H1 (cell line): ENCODE results near the gene SLC11A1. TPM values are rescaled to one million over a fixed set of nuclear protein-coding genes. Genes with fewer than 3 reads are reported as not detected.

Source experiments
- CTCF ChIA-PET: fragments of 300-600 bp; sonication (Branson Sonifier 250); formaldehyde crosslinking; loops from one replicate; lab custom pipeline; 2021; ENCODE audit not compliant: partially characterized antibody; lab: Charles Lee
- POLR2A ChIA-PET: fragments of 300-600 bp; sonication (Branson Sonifier 250); formaldehyde crosslinking; loops from one replicate; lab custom pipeline; 2021; ENCODE audit warnings: inconsistent platforms; ENCODE audit not compliant: partially characterized antibody; lab: Charles Lee
- DNase-seq, 2 experiments: peaks; one replicate each; pipeline versions ENCODE4 v3.0.0 to v3.0.0-alpha.2; 2010 to 2022; ENCODE audit warnings: low spot score in 2 of 2, low read depth in 1 of 2, mixed read lengths in 1 of 2
- FAIRE-seq: peaks from 2 replicates; lab custom pipeline; 2011; peaks lifted over from hg19 to GRCh38; lab: Jason Lieb, UNC
- H2AFZ ChIP-seq: 2 replicates; pipeline ENCODE4 v1.8.1; 2012; ENCODE audit warnings: low read length, inconsistent platforms
- H2AK5ac ChIP-seq: 2 replicates; pipeline ENCODE4 v1.6.1; 2013; ENCODE audit warnings: low read depth, low read length
- H2BK120ac ChIP-seq: replicated peaks from 2 replicates; pipeline ENCODE3; 2013; ENCODE audit warnings: low read depth, low read length, inconsistent platforms
- H2BK12ac ChIP-seq: 2 replicates; pipeline ENCODE4 v1.6.1; 2013; ENCODE audit warnings: low read depth, low read length
- H2BK15ac ChIP-seq: 2 replicates; pipeline ENCODE4 v1.6.1; 2013; ENCODE audit warnings: low read length
- H2BK20ac ChIP-seq: 2 replicates; pipeline ENCODE4 v1.6.1; 2013; ENCODE audit warnings: low read length
- H2BK5ac ChIP-seq: 2 replicates; pipeline ENCODE4 v1.6.1; 2013; ENCODE audit warnings: low read depth, low read length
- H3K14ac ChIP-seq: 2 replicates; pipeline ENCODE4 v1.6.1; 2013; ENCODE audit warnings: inconsistent platforms; ENCODE audit not compliant: insufficient read length
- H3K18ac ChIP-seq: 2 replicates; pipeline ENCODE4 v1.6.1; 2013; ENCODE audit warnings: low read length; ENCODE audit errors: extremely low read depth
- H3K23ac ChIP-seq: 2 replicates; pipeline ENCODE4 v1.6.1; 2013; ENCODE audit warnings: inconsistent platforms; ENCODE audit not compliant: insufficient read length
- H3K23me2 ChIP-seq: 2 replicates; pipeline ENCODE4 v1.6.1; 2013; ENCODE audit warnings: low read depth, low read length
- H3K27ac ChIP-seq: 2 replicates; pipeline ENCODE4 v1.6.1; 2011; ENCODE audit warnings: low read depth, low read length, inconsistent platforms
- H3K27me3 ChIP-seq, 4 experiments: replicated peaks in 1 of 4; 1 replicate in 1 of 4; 2 replicates in 3 of 4; pipeline versions ENCODE4 v1.6.1 to v1.8.1; 2011 to 2013; ENCODE audit warnings: low read length in 3 of 4, mild to moderate bottlenecking in 3 of 4, inconsistent platforms in 2 of 4, mixed read lengths in 2 of 4, moderate library complexity in 1 of 4; ENCODE audit not compliant: control insufficient read depth in 3 of 4, insufficient read depth in 3 of 4; ENCODE audit errors: extremely low read depth in 1 of 4
- H3K36me3 ChIP-seq, 4 experiments: 2 replicates each; pipeline versions ENCODE4 v1.6.1 to v1.8.1; 2011 to 2013; ENCODE audit warnings: mild to moderate bottlenecking in 4 of 4, low read length in 3 of 4, moderate library complexity in 2 of 4, control low read depth in 1 of 4, inconsistent platforms in 1 of 4; ENCODE audit not compliant: insufficient read depth in 4 of 4, control insufficient read depth in 2 of 4
- H3K4ac ChIP-seq: replicated peaks from 2 replicates; pipeline ENCODE3; 2013; ENCODE audit warnings: low read length, low read depth, mixed read lengths, inconsistent platforms; ENCODE audit not compliant: insufficient read length
- H3K4me1 ChIP-seq, 4 experiments: replicated peaks in 1 of 4; 1 replicate in 1 of 4; 2 replicates in 3 of 4; pipeline versions ENCODE4 v1.6.1 to v1.8.1; 2011 to 2013; ENCODE audit warnings: low read length in 3 of 4, inconsistent platforms in 2 of 4, mixed read lengths in 1 of 4; ENCODE audit not compliant: insufficient read depth in 4 of 4, control insufficient read depth in 3 of 4
- H3K4me2 ChIP-seq, 2 experiments: 2 replicates each; pipeline versions ENCODE4 v1.6.1 to v1.8.1; 2011 to 2013; ENCODE audit warnings: low read depth in 2 of 2, low read length in 2 of 2, control low read depth in 1 of 2, inconsistent platforms in 1 of 2, mild to moderate bottlenecking in 1 of 2; ENCODE audit not compliant: insufficient read depth in 1 of 2
- H3K4me3 ChIP-seq, 4 experiments: fragments of 200-600, 300-600 bp in 1 of 4; sonication (generic), shearing (Covaris generic), sonication (Bioruptor Twin) in 1 of 4; 2 replicates each; pipeline versions ENCODE4 v1.5.1 to v1.8.1; 2011 to 2016; ENCODE audit warnings: low read length in 4 of 4, low read depth in 3 of 4, control low read depth in 2 of 4, inconsistent platforms in 2 of 4, mild to moderate bottlenecking in 2 of 4, mixed read lengths in 1 of 4, moderate library complexity in 1 of 4; ENCODE audit not compliant: insufficient read depth in 2 of 4; ENCODE audit errors: extremely low read depth in 1 of 4
- H3K56ac ChIP-seq: replicated peaks from 2 replicates; pipeline ENCODE3; 2013; ENCODE audit warnings: low read depth, mild to moderate bottlenecking, mixed read lengths, low read length, inconsistent platforms; ENCODE audit not compliant: insufficient read length
- H3K79me1 ChIP-seq: 2 replicates; pipeline ENCODE4 v1.6.1; 2013; ENCODE audit warnings: low read depth, low read length, control low read depth
- H3K79me2 ChIP-seq, 2 experiments: 2 replicates each; pipeline versions ENCODE4 v1.6.1 to v1.8.1; 2012 to 2013; ENCODE audit warnings: low read length in 2 of 2, mild to moderate bottlenecking in 2 of 2, inconsistent platforms in 1 of 2; ENCODE audit not compliant: insufficient read depth in 2 of 2, control insufficient read depth in 1 of 2
- H3K9ac ChIP-seq, 4 experiments: replicated peaks in 1 of 4; 1 replicate in 1 of 4; 2 replicates in 3 of 4; pipeline versions ENCODE4 v1.6.1 to v1.8.1; 2011 to 2013; ENCODE audit warnings: low read depth in 3 of 4, low read length in 3 of 4, control low read depth in 2 of 4, mild to moderate bottlenecking in 2 of 4, moderate library complexity in 2 of 4, inconsistent platforms in 1 of 4; ENCODE audit errors: extremely low read depth in 1 of 4
- H3K9me3 ChIP-seq, 2 experiments: 2 replicates each; pipeline versions ENCODE4 v1.6.1 to v1.8.1; 2012 to 2013; ENCODE audit warnings: mild to moderate bottlenecking in 2 of 2, moderate library complexity in 2 of 2, control low read depth in 1 of 2, inconsistent platforms in 1 of 2, low read depth in 1 of 2, low read length in 1 of 2, mixed read lengths in 1 of 2; ENCODE audit not compliant: insufficient read depth in 2 of 2
- H4K20me1 ChIP-seq, 2 experiments: replicated peaks in 1 of 2; 2 replicates each; pipeline versions ENCODE3 to v1.8.1; 2011 to 2013; ENCODE audit warnings: inconsistent platforms in 2 of 2, low read length in 2 of 2, mild to moderate bottlenecking in 1 of 2; ENCODE audit not compliant: insufficient read depth in 2 of 2, control insufficient read depth in 1 of 2
- H4K5ac ChIP-seq: 2 replicates; pipeline ENCODE4 v1.6.1; 2013; ENCODE audit warnings: low read length, low read depth, mixed read lengths, inconsistent platforms; ENCODE audit not compliant: insufficient read length
- H4K8ac ChIP-seq: 2 replicates; pipeline ENCODE4 v1.8.0; 2013; ENCODE audit warnings: mild to moderate bottlenecking, moderate library complexity, low read length, inconsistent platforms; ENCODE audit not compliant: insufficient read depth; ENCODE audit errors: extremely low read depth
- H4K91ac ChIP-seq: replicated peaks from 2 replicates; pipeline ENCODE3; 2013; ENCODE audit warnings: low read length, mixed read lengths, inconsistent platforms; ENCODE audit not compliant: insufficient read length
- BACH1 ChIP-seq: IDR thresholded peaks from 2 replicates; pipeline ENCODE4 v1.6.1; 2012; ENCODE audit warnings: low read length, improper control_type of control experiment
- CEBPB ChIP-seq: IDR thresholded peaks from 2 replicates; pipeline ENCODE4 v1.6.1; 2012; ENCODE audit warnings: low read depth, low read length
- KDM4A ChIP-seq: IDR thresholded peaks from one replicate; pipeline ENCODE4 v1.7.1; 2012; ENCODE audit warnings: low read depth, mild to moderate bottlenecking, moderate library complexity, low read length, inconsistent platforms; ENCODE audit not compliant: severe bottlenecking
- KDM5A ChIP-seq: fragments of 200-600 bp; IDR thresholded peaks from 2 replicates; pipeline ENCODE4 v1.7.1; 2012; ENCODE audit warnings: mild to moderate bottlenecking, low read length, inconsistent platforms, mixed read lengths
- PHF8 ChIP-seq: fragments of 200-600 bp; sonication (generic); conservative IDR thresholded peaks from 2 replicates; pipeline ENCODE4 v1.7.1; 2012; ENCODE audit warnings: low read depth, mild to moderate bottlenecking, inconsistent platforms, low read length, moderate library complexity
- RFX5 ChIP-seq: IDR thresholded peaks from 2 replicates; pipeline ENCODE4 v1.6.1; 2011; ENCODE audit warnings: low read depth, low read length, improper control_type of control experiment, borderline replicate concordance
- SIRT6 ChIP-seq: IDR thresholded peaks from one replicate; pipeline ENCODE4 v1.7.1; 2012; ENCODE audit warnings: low read length, inconsistent platforms
- SP4 ChIP-seq: IDR thresholded peaks from 2 replicates; pipeline ENCODE4 v1.6.1; 2012; ENCODE audit warnings: low read length, inconsistent platforms
- TAF7 ChIP-seq: optimal IDR thresholded peaks from 2 replicates; pipeline ENCODE3; 2011; ENCODE audit warnings: low read depth, mild to moderate bottlenecking, inconsistent platforms, low read length, moderate library complexity, borderline replicate concordance
- WGBS, 2 experiments: shearing (Covaris generic) in 1 of 2; methylation state at CpG; one replicate each; pipeline versions ENCODE4 v1.1.6 to v1.1.7; 2013 to 2015; ENCODE audit warnings: low lambda C conversion rate in 2 of 2, mixed read lengths in 2 of 2, inconsistent platforms in 1 of 2, low coverage in 1 of 2, missing lambda C conversion rate in 1 of 2; ENCODE audit not compliant: insufficient replicate concordance in 2 of 2, insufficient coverage in 1 of 2, insufficient read length in 1 of 2; ENCODE audit errors: extremely low coverage in 1 of 2, missing lambda C conversion rate in 1 of 2; 5-methylcytosine and 5-hydroxymethylcytosine counted together
- polyA plus RNA-seq, 7 experiments: library from polyadenylated mRNA; depleted of rRNA in 3 of 7; stranded (reverse) in 5 of 7; unstranded in 2 of 7; fragments of >200 nt in 5 of 7; fragments of 200-250 nt in 2 of 7; gene quantifications; 1 replicate in 5 of 7; 2 replicates in 1 of 7; 4 replicates in 1 of 7; pipeline versions ENCODE4 v1.2.1 to v1.2.3, GENCODE V29; 2011 to 2013; ENCODE audit warnings: missing spikeins in 2 of 7, mixed read lengths in 2 of 7
- total RNA-seq: library from RNA; stranded (reverse); fragmentation: NEBNext Ultra II Directional; extraction: Animal tissue kit (Norgen Biotek cat#: 25700); gene quantifications from 2 replicates; pipeline ENCODE4 v1.2.1, GENCODE V29; 2021

Gene SLC11A1
- total and polyA plus RNA-seq, 2 of the 8 experiments (the other 6 are each of a cell fraction or from before 2014, with no cell fraction given): 0.20 to 0.43 TPM

- Histone ChIP-seq H2BK15ac (no peak overlapping the region), H3K23ac (no peak overlapping the region), H4K5ac (no peak overlapping the region), H3K14ac (no peak overlapping the region), H3K56ac (no peak overlapping the region), H3K18ac (no peak overlapping the region), H2BK12ac (no peak overlapping the region), H3K79me2 (no peaks in the 10 kb centered on the region), H2BK120ac (no peak overlapping the region), H3K4me1 (no peaks in the 10 kb centered on the region), H3K4me2 (no peak overlapping the region), H2AFZ (no peak overlapping the region), H4K20me1 (no peaks in the 10 kb centered on the region), H3K79me1 (no peaks in the 10 kb centered on the region), H3K4ac (no peak overlapping the region), H2BK5ac (no peak overlapping the region), H2AK5ac (no peak overlapping the region), H3K9me3 (no peaks in the 10 kb centered on the region), H3K27me3 (no peaks in the 10 kb centered on the region), H3K36me3 (no peaks in the 10 kb centered on the region; a peak in 1 of 8 replicates), H3K4me3 (no peak overlapping the region), H2BK20ac (no peak overlapping the region), H3K27ac (no peak overlapping the region), H3K9ac (no peak overlapping the region), H3K23me2 (no peaks in the 10 kb centered on the region), H4K91ac (no peak overlapping the region), H4K8ac (no peak overlapping the region)
- ChIA-PET CTCF (no interaction called here), POLR2A (interaction anchor here (0.6 to 0.7 kb wide), 2 partner anchors 168 to 194 kb away, joined by 3 read pairs; no protein-coding TSS in a partner anchor)
- DNase-seq (no peak), FAIRE-seq (no peak)
- 88% methylated on average over 11 of the region's 11 CpGs; no CpG with 5 or more reads in 1 of the 2 experiments for WGBS, 2 experiments
- TF ChIP-seq TAF7 (no peak), KDM4A (no peak), RFX5 (no peak), SP4 (no peak), KDM5A (no peak), BACH1 (no peak), CEBPB (no peak), PHF8 (no peak), SIRT6 (no peak)
These were observed 53.2 kb downstream of the SLC11A1 start for GRCh38 chr2:218435003-218435982.
